Measurements from ENCODE around the gene CEP170.

CEP170 gene

DNA sequence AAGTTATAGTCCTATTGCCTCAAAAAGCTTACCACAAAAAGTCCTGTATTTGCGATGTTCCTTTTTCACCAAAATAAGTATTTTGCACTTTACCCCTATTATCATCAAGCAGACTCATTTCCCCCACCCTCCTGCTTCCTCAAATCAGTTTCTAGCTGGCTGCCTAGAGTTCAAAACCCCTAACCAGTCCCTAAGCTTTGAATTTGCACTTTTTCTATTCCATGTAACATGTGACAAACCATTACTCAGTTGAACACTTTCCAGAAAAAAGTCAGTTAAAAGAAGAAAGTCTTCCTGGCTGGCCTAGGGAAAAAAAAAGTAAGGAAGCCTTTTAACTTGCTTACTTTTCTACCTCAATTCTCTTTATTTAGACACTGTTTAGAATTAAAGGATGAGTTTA lies 8.2 kb downstream of the CEP170 start:
- no peak for TF ChIP-seq CTCF (IDR thresholded peaks at IDR 0.05; ENCODE audit: insufficient read depth, low read length, poor library complexity, severe bottlenecking)
- no peak for DNase-seq (ENCODE audit: extremely low read depth, insufficient read length)
- H3K36me3 ChIP-seq (ENCODE audit: control insufficient read depth, insufficient read depth, low read length), result no peaks in the 10 kb centered on the region; the same call in 1 of the 2 replicates
- no peaks in the 10 kb centered on the region for H3K27me3 ChIP-seq (replicated peaks; ENCODE audit: control insufficient read depth, insufficient read depth, low read length)
- no peak overlapping the region for H3K4me3 ChIP-seq (replicated peaks; ENCODE audit: low read depth, low read length)

GRCh38 chr1:243244432-243244841 lies 10.6 kb downstream of the CEP170 start:
- DNase-seq (ENCODE audit: extremely low read depth, insufficient read length), result peak; percentile 32
- Histone ChIP-seq H3K36me3 (ENCODE audit: control insufficient read depth, insufficient read depth, low read length) (no peaks in the 10 kb centered on the region; the same call in 1 of the 2 replicates), H3K27me3 (replicated peaks; ENCODE audit: control insufficient read depth, insufficient read depth, low read length) (no peaks in the 10 kb centered on the region), H3K4me3 (replicated peaks; ENCODE audit: low read depth, low read length) (peak overlapping the region; percentile 51)
- no peak for TF ChIP-seq CTCF (IDR thresholded peaks at IDR 0.05; ENCODE audit: insufficient read depth, low read length, poor library complexity, severe bottlenecking)

DNA sequence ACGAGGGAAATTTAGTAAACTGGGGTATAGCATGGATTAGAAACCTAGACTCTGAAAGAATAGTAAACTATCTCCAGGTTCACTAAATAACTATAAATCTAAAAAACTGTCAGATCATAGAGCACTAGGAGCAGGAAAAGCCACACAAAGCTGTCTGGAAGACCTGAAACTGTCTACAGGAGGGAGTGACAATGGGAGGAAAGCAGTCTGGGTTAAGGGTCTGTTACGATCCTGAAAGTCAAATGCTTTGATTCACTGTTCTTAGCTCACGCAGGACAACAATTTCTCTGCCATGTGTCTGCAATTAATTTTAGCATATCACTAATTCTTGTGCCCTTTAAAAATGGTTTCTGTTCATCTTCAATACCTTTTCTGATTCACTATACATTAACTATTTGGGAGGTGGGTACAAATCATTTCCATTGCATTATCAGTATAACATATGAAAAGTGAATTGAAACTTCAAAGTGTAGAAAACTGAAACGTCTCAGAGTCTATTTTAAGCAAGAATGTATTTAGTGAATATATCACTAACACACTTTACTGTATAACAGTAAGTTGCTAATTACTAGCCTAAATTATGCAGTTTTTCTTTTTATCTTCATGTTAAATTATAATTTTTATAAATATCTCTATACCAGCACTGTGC lies 18.4 kb downstream of the CEP170 start:
- Histone ChIP-seq H3K27me3 (replicated peaks; ENCODE audit: control insufficient read depth, insufficient read depth, low read length) (no peaks in the 10 kb centered on the region), H3K36me3 (ENCODE audit: control insufficient read depth, insufficient read depth, low read length) (no peaks in the 10 kb centered on the region; the same call in 1 of the 2 replicates), H3K4me3 (replicated peaks; ENCODE audit: low read depth, low read length) (no peak overlapping the region)
- no peak for TF ChIP-seq CTCF (IDR thresholded peaks at IDR 0.05; ENCODE audit: insufficient read depth, low read length, poor library complexity, severe bottlenecking)
- DNase-seq (ENCODE audit: extremely low read depth, insufficient read length), result no peak

- TF ChIP-seq CTCF (IDR thresholded peaks at IDR 0.05; ENCODE audit: insufficient read depth, low read length, poor library complexity, severe bottlenecking), result no peak
These were observed 20.0 kb downstream of the CEP170 start for GRCh38 chr1:243234978-243235647.

DNA sequence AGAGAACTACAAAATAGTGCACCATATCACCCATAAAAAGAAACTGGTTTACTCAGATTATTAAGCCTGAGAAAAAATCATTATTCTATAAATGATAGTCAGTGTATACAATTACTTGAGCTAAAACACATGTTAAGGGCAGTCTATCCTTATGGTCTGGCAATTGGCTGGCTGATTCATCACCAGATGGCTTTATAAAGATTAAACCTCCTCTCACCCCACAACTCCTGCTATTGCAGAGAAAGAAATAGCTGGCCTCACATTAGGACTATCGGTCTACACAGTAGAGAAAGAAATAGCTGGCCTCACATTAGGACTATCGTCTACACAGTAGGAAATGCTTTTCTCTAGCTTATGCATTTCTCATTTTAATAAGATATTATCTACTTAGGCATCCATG lies 21.2 kb downstream of the CEP170 start:
- H3K4me3 ChIP-seq (replicated peaks; ENCODE audit: low read depth, low read length), result no peak overlapping the region
- H3K27me3 ChIP-seq (replicated peaks; ENCODE audit: control insufficient read depth, insufficient read depth, low read length), result no peaks in the 10 kb centered on the region
- no peak for TF ChIP-seq CTCF (IDR thresholded peaks at IDR 0.05; ENCODE audit: insufficient read depth, low read length, poor library complexity, severe bottlenecking)
- no peak for DNase-seq (ENCODE audit: extremely low read depth, insufficient read length)
- H3K36me3 ChIP-seq (ENCODE audit: control insufficient read depth, insufficient read depth, low read length), result no peaks in the 10 kb centered on the region; the same call in 1 of the 2 replicates

More at GRCh38 chr1:243234978-243235647, 20.0 kb downstream of the CEP170 start:
- no peaks in the 10 kb centered on the region for H3K27me3 ChIP-seq (replicated peaks; ENCODE audit: control insufficient read depth, insufficient read depth, low read length)
- no peaks in the 10 kb centered on the region; the same call in 1 of the 2 replicates for H3K36me3 ChIP-seq (ENCODE audit: control insufficient read depth, insufficient read depth, low read length)
- no peak for DNase-seq (ENCODE audit: extremely low read depth, insufficient read length)
- H3K4me3 ChIP-seq (replicated peaks; ENCODE audit: low read depth, low read length), result no peak overlapping the region
